PFSK-1 (cell line): ENCODE data around the gene C1orf74.

Source experiments
- FOXP2 ChIP-seq: optimal IDR thresholded peaks from 2 replicates; pipeline ENCODE3; 2011; ENCODE audit warnings: borderline replicate concordance, control low read depth, inconsistent platforms; ENCODE audit not compliant: insufficient read depth; ENCODE audit errors: extremely low read length, extremely low read depth
- POLR2AphosphoS5 ChIP-seq: IDR thresholded peaks from 2 replicates; pipeline ENCODE4 v1.6.1; 2012; ENCODE audit warnings: low read depth, mild to moderate bottlenecking, control low read depth, low read length, moderate library complexity
- SIN3A ChIP-seq: IDR thresholded peaks from 2 replicates; pipeline ENCODE4 v1.6.1; 2012; ENCODE audit warnings: mild to moderate bottlenecking, low read length, moderate library complexity, borderline replicate concordance; ENCODE audit not compliant: insufficient read depth
- TAF1 ChIP-seq: IDR thresholded peaks from 2 replicates; pipeline ENCODE4 v1.6.1; 2012; ENCODE audit warnings: low read length, control low read depth, borderline replicate concordance; ENCODE audit not compliant: insufficient read depth
- TF ChIP-seq, protein P1 (sequence below), 2 experiments: IDR thresholded peaks; 2 replicates each; pipeline versions ENCODE4 v1.6.1 to v1.8.0; 2011 to 2012; ENCODE audit warnings: low read depth in 2 of 2, low read length in 2 of 2, control low read depth in 1 of 2, inconsistent platforms in 1 of 2, mild to moderate bottlenecking in 1 of 2, moderate library complexity in 1 of 2; ENCODE audit not compliant: insufficient read depth in 1 of 2

GRCh38 chr1:209770636-209771415 is 13.5 kb downstream of the C1orf74 start:
- TF ChIP-seq POLR2AphosphoS5 = no peak
- TF ChIP-seq SIN3A = no peak
- TF ChIP-seq FOXP2 = no peak
- no peak for TF ChIP-seq TAF1
- TF ChIP-seq, protein P1, sequence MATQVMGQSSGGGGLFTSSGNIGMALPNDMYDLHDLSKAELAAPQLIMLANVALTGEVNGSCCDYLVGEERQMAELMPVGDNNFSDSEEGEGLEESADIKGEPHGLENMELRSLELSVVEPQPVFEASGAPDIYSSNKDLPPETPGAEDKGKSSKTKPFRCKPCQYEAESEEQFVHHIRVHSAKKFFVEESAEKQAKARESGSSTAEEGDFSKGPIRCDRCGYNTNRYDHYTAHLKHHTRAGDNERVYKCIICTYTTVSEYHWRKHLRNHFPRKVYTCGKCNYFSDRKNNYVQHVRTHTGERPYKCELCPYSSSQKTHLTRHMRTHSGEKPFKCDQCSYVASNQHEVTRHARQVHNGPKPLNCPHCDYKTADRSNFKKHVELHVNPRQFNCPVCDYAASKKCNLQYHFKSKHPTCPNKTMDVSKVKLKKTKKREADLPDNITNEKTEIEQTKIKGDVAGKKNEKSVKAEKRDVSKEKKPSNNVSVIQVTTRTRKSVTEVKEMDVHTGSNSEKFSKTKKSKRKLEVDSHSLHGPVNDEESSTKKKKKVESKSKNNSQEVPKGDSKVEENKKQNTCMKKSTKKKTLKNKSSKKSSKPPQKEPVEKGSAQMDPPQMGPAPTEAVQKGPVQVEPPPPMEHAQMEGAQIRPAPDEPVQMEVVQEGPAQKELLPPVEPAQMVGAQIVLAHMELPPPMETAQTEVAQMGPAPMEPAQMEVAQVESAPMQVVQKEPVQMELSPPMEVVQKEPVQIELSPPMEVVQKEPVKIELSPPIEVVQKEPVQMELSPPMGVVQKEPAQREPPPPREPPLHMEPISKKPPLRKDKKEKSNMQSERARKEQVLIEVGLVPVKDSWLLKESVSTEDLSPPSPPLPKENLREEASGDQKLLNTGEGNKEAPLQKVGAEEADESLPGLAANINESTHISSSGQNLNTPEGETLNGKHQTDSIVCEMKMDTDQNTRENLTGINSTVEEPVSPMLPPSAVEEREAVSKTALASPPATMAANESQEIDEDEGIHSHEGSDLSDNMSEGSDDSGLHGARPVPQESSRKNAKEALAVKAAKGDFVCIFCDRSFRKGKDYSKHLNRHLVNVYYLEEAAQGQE (IDR thresholded peaks at IDR 0.05; ENCODE audit: insufficient read depth in 1 of 2, low read depth in 2 of 2, low read length in 2 of 2) = no peak
